ENCODE measurements around the gene DNAI7.

DNA sequence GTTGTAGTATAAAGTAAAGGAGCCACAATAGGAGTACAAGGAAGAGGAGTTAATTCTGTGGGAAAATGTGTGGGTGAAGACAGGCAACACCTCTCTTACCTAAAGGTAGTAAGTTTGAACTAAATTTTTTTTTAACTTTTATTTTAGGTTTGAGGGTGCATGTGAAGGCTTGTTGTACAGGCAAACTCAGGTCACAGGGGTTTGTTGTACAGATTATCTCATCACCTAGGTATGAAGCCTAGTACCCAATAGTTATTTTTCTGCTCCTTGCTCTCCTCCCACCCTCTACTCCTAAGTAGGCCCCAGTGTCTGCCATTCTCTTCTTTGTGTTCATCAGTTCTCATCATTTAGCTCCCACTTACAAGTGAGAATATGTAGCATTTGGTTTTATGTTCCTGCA, 70.5 kb downstream of the DNAI7 start:
- TF ChIP-seq, protein P1, sequence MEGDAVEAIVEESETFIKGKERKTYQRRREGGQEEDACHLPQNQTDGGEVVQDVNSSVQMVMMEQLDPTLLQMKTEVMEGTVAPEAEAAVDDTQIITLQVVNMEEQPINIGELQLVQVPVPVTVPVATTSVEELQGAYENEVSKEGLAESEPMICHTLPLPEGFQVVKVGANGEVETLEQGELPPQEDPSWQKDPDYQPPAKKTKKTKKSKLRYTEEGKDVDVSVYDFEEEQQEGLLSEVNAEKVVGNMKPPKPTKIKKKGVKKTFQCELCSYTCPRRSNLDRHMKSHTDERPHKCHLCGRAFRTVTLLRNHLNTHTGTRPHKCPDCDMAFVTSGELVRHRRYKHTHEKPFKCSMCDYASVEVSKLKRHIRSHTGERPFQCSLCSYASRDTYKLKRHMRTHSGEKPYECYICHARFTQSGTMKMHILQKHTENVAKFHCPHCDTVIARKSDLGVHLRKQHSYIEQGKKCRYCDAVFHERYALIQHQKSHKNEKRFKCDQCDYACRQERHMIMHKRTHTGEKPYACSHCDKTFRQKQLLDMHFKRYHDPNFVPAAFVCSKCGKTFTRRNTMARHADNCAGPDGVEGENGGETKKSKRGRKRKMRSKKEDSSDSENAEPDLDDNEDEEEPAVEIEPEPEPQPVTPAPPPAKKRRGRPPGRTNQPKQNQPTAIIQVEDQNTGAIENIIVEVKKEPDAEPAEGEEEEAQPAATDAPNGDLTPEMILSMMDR (IDR thresholded peaks at IDR 0.05 in 2 of 3, conservative IDR thresholded peaks at IDR 0.05 in 1 of 3; ENCODE audit: borderline replicate concordance in 1 of 3, insufficient read depth in 1 of 3, low read depth in 2 of 3, low read length in 2 of 3), result no peak
- TF ChIP-seq POLR2AphosphoS5 (IDR thresholded peaks at IDR 0.05; ENCODE audit: low read depth, low read length) (no peak), POLR2A (IDR thresholded peaks at IDR 0.05; ENCODE audit: borderline replicate concordance, extremely low read depth, insufficient read depth, insufficient read length) (no peak), EZH2 (IDR thresholded peaks at IDR 0.05) (no peak), FOSL1 (IDR thresholded peaks at IDR 0.05; ENCODE audit: low read depth) (no peak), ZNF274 (IDR thresholded peaks at IDR 0.05; ENCODE audit: low read depth, low read length) (no peak), EZH2phosphoT487 (IDR thresholded peaks at IDR 0.05; ENCODE audit: borderline replicate concordance) (no peak), SP1 (IDR thresholded peaks at IDR 0.05; ENCODE audit: low read depth) (no peak), RAD21 (IDR thresholded peaks at IDR 0.05; ENCODE audit: low read depth) (no peak), YY1 (IDR thresholded peaks at IDR 0.05; ENCODE audit: extremely low read depth, insufficient replicate concordance, low read depth, low read length) (no peak)
- TF ChIP-seq, protein P2, sequence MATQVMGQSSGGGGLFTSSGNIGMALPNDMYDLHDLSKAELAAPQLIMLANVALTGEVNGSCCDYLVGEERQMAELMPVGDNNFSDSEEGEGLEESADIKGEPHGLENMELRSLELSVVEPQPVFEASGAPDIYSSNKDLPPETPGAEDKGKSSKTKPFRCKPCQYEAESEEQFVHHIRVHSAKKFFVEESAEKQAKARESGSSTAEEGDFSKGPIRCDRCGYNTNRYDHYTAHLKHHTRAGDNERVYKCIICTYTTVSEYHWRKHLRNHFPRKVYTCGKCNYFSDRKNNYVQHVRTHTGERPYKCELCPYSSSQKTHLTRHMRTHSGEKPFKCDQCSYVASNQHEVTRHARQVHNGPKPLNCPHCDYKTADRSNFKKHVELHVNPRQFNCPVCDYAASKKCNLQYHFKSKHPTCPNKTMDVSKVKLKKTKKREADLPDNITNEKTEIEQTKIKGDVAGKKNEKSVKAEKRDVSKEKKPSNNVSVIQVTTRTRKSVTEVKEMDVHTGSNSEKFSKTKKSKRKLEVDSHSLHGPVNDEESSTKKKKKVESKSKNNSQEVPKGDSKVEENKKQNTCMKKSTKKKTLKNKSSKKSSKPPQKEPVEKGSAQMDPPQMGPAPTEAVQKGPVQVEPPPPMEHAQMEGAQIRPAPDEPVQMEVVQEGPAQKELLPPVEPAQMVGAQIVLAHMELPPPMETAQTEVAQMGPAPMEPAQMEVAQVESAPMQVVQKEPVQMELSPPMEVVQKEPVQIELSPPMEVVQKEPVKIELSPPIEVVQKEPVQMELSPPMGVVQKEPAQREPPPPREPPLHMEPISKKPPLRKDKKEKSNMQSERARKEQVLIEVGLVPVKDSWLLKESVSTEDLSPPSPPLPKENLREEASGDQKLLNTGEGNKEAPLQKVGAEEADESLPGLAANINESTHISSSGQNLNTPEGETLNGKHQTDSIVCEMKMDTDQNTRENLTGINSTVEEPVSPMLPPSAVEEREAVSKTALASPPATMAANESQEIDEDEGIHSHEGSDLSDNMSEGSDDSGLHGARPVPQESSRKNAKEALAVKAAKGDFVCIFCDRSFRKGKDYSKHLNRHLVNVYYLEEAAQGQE (IDR thresholded peaks at IDR 0.05; ENCODE audit: low read depth), result no peak

Measured in HCT116 (cell line).